ENCODE measurements around the gene LRRC17. TPM values are rescaled to one million over a fixed set of nuclear protein-coding genes. Genes with fewer than 3 reads are reported as not detected.
"Not testable (repeated sequence)": the region's sequence is repeated elsewhere in the genome, so short reads cannot be mapped to it uniquely, and the experiment has no call there.

LRRC17 gene
- total RNA-seq, 1 experiment from 2014 or later, result 0.47 TPM

DNA sequence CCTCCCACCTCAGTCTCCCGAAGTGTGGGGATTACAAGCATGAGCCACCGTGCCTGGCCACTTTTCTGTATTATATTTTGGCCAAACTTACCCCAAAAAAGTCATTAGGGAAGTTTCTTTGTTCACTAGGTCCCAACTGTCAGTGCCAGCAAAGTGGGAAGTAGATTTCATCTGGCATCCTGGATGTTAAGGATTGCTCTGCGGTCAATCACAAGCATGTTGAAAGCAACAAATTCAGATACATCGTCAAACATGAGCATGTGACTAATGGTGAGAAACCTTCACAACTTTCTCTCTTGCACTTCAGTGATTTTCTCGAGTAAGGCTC, 14.3 kb upstream of the LRRC17 start:
- no peaks in the 10 kb centered on the region for H3K9me3 ChIP-seq (ENCODE audit: control insufficient read depth in 1 of 2, insufficient read depth in 1 of 2, low read depth in 1 of 2, low read length in 2 of 2)
- H4K20me1 ChIP-seq (ENCODE audit: insufficient read depth), result no peaks in the 10 kb centered on the region
- no peaks in the 10 kb centered on the region for H3K36me3 ChIP-seq (ENCODE audit: control insufficient read depth in 1 of 2, insufficient read depth in 2 of 2, low read length in 2 of 2)
- ChIA-PET CTCF (no interaction called here), POLR2A (no interaction called here), RAD21 (ENCODE audit: low non-redundant PET in 1 of 2, low total read pairs in 2 of 2, uncharacterized antibody in 2 of 2, unreplicated experiment in 2 of 2) (no interaction called here)
- no TSS peak for BruUV-seq (replicated peaks)
- ATAC-seq (no peak), DNase-seq (ENCODE audit: low read depth, low spot score) (no peak)
- no peaks in the 10 kb centered on the region for H3K27me3 ChIP-seq (ENCODE audit: insufficient read depth, low read length)
- H3K4me3 ChIP-seq (replicated peaks in 1 of 2; ENCODE audit: low read depth in 1 of 2, low read length in 2 of 2), result no peak overlapping the region
- H3K27ac ChIP-seq (ENCODE audit: low read depth, low read length), result no peak overlapping the region
- TF ChIP-seq POLR2AphosphoS5 (IDR thresholded peaks at IDR 0.05; ENCODE audit: low read depth, low read length) (no peak), RAD21 (IDR thresholded peaks at IDR 0.05; ENCODE audit: low read depth) (no peak), TCF7L2 (IDR thresholded peaks at IDR 0.05; ENCODE audit: borderline replicate concordance, extremely low read depth, insufficient read depth, insufficient read length) (no peak), SP1 (IDR thresholded peaks at IDR 0.05; ENCODE audit: low read depth) (no peak), ZFX (IDR thresholded peaks at IDR 0.05) (no peak), EZH2phosphoT487 (IDR thresholded peaks at IDR 0.05; ENCODE audit: borderline replicate concordance) (no peak), ZNF274 (IDR thresholded peaks at IDR 0.05; ENCODE audit: low read depth, low read length) (no peak), SRF (IDR thresholded peaks at IDR 0.05; ENCODE audit: low read depth) (no peak), YY1 (IDR thresholded peaks at IDR 0.05; ENCODE audit: extremely low read depth, insufficient replicate concordance, low read depth, low read length) (no peak), EGR1 (IDR thresholded peaks at IDR 0.05; ENCODE audit: low read depth) (no peak), ELF1 (IDR thresholded peaks at IDR 0.05; ENCODE audit: borderline replicate concordance, low read depth) (no peak), CBX3 (IDR thresholded peaks at IDR 0.05; ENCODE audit: low read depth) (no peak), JUND (IDR thresholded peaks at IDR 0.05) (no peak), CEBPB (IDR thresholded peaks at IDR 0.05; ENCODE audit: low read depth) (no peak), POLR2A (IDR thresholded peaks at IDR 0.05; ENCODE audit: borderline replicate concordance, extremely low read depth, insufficient read depth, insufficient read length) (no peak)
- TF ChIP-seq, protein P1, sequence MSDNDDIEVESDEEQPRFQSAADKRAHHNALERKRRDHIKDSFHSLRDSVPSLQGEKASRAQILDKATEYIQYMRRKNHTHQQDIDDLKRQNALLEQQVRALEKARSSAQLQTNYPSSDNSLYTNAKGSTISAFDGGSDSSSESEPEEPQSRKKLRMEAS (IDR thresholded peaks at IDR 0.05), result no peak
- TF ChIP-seq, protein P2, sequence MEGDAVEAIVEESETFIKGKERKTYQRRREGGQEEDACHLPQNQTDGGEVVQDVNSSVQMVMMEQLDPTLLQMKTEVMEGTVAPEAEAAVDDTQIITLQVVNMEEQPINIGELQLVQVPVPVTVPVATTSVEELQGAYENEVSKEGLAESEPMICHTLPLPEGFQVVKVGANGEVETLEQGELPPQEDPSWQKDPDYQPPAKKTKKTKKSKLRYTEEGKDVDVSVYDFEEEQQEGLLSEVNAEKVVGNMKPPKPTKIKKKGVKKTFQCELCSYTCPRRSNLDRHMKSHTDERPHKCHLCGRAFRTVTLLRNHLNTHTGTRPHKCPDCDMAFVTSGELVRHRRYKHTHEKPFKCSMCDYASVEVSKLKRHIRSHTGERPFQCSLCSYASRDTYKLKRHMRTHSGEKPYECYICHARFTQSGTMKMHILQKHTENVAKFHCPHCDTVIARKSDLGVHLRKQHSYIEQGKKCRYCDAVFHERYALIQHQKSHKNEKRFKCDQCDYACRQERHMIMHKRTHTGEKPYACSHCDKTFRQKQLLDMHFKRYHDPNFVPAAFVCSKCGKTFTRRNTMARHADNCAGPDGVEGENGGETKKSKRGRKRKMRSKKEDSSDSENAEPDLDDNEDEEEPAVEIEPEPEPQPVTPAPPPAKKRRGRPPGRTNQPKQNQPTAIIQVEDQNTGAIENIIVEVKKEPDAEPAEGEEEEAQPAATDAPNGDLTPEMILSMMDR (IDR thresholded peaks at IDR 0.05 in 2 of 3, conservative IDR thresholded peaks at IDR 0.05 in 1 of 3; ENCODE audit: borderline replicate concordance in 1 of 3, insufficient read depth in 1 of 3, low read depth in 2 of 3, low read length in 2 of 3), result no peak
- TF ChIP-seq, protein P3, sequence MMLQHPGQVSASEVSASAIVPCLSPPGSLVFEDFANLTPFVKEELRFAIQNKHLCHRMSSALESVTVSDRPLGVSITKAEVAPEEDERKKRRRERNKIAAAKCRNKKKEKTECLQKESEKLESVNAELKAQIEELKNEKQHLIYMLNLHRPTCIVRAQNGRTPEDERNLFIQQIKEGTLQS (IDR thresholded peaks at IDR 0.05), result no peak
- TF ChIP-seq, protein P4, sequence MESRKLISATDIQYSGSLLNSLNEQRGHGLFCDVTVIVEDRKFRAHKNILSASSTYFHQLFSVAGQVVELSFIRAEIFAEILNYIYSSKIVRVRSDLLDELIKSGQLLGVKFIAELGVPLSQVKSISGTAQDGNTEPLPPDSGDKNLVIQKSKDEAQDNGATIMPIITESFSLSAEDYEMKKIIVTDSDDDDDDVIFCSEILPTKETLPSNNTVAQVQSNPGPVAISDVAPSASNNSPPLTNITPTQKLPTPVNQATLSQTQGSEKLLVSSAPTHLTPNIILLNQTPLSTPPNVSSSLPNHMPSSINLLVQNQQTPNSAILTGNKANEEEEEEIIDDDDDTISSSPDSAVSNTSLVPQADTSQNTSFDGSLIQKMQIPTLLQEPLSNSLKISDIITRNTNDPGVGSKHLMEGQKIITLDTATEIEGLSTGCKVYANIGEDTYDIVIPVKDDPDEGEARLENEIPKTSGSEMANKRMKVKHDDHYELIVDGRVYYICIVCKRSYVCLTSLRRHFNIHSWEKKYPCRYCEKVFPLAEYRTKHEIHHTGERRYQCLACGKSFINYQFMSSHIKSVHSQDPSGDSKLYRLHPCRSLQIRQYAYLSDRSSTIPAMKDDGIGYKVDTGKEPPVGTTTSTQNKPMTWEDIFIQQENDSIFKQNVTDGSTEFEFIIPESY (IDR thresholded peaks at IDR 0.05; ENCODE audit: extremely low read depth, insufficient replicate concordance, low read length), result no peak
- H2AFZ ChIP-seq (ENCODE audit: low read depth, low read length, poor library complexity, severe bottlenecking), result no peak overlapping the region
- no peaks in the 10 kb centered on the region for H3K9me2 ChIP-seq (ENCODE audit: insufficient read depth)
- H3K79me2 ChIP-seq (ENCODE audit: insufficient read depth, low read length), result no peaks in the 10 kb centered on the region
- intact Hi-C loops (cut with micrococcal nuclease), result no loop called here
- H3K9ac ChIP-seq (ENCODE audit: low read length), result no peak overlapping the region
- no peaks in the 10 kb centered on the region for H3K4me1 ChIP-seq (ENCODE audit: control insufficient read depth in 1 of 2, insufficient read depth in 2 of 2, low read length in 2 of 2)
- no peak overlapping the region for H3K4me2 ChIP-seq (ENCODE audit: low read length)

DNA sequence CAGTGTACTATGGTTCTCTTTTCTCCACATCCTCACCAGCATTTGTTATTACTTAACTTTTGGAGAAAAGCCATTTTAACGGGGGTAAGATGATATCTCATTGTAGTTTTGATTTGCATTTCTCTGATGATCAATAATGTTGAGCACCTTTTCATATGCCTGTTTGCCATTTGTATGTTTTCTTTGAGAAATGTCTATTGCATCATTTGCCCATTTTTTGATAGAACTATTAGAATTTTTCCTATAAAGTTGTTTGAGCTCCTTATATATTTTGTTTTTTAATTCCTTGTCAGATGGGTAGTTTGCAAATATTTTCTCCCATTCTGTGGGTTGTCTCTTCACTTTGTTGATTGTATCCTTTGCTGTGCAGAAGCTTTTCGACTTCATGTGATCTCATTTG, 10.7 kb upstream of the LRRC17 start:
- H3K27me3 ChIP-seq (ENCODE audit: insufficient read depth, low read length); H4K20me1 ChIP-seq (ENCODE audit: insufficient read depth); H3K79me2 ChIP-seq (ENCODE audit: insufficient read depth, low read length); H3K36me3 ChIP-seq (ENCODE audit: control insufficient read depth in 1 of 2, insufficient read depth in 2 of 2, low read length in 2 of 2); H3K27ac ChIP-seq (ENCODE audit: low read depth, low read length); intact Hi-C loops (cut with micrococcal nuclease); RAD21 ChIA-PET (ENCODE audit: low non-redundant PET in 1 of 2, low total read pairs in 2 of 2, uncharacterized antibody in 2 of 2, unreplicated experiment in 2 of 2); H2AFZ ChIP-seq (ENCODE audit: low read depth, low read length, poor library complexity, severe bottlenecking); H3K4me1 ChIP-seq (ENCODE audit: control insufficient read depth in 1 of 2, insufficient read depth in 2 of 2, low read length in 2 of 2); H3K9me2 ChIP-seq (ENCODE audit: insufficient read depth); CTCF ChIA-PET; H3K4me2 ChIP-seq (ENCODE audit: low read length); DNase-seq (ENCODE audit: low read depth, low spot score); H3K9me3 ChIP-seq (ENCODE audit: control insufficient read depth in 1 of 2, insufficient read depth in 1 of 2, low read depth in 1 of 2, low read length in 2 of 2); ATAC-seq; H3K9ac ChIP-seq (ENCODE audit: low read length); H3K4me3 ChIP-seq (replicated peaks in 1 of 2; ENCODE audit: low read depth in 1 of 2, low read length in 2 of 2); BruUV-seq (replicated peaks); POLR2A ChIA-PET: not testable (repeated sequence)

All from HCT116 (cell line).